Measurements from ENCODE around the gene NIP7.

GRCh38 chr16:69351309-69352027 lies 11.9 kb downstream of the NIP7 start, which contains the start of gene TMED6:
- TF ChIP-seq CTCF (conservative IDR thresholded peaks at IDR 0.05 in 1 of 2, IDR thresholded peaks at IDR 0.05 in 1 of 2; ENCODE audit: extremely low read depth in 1 of 2, insufficient read depth in 1 of 2, low read depth in 1 of 2, low read length in 2 of 2) = no peak
- TF ChIP-seq EZH2 (IDR thresholded peaks at IDR 0.05; ENCODE audit: borderline replicate concordance, low read length) = no peak

Measured in mammary epithelial cell (primary cell).